Astrocyte of the cerebellum (primary cell): Measurements from ENCODE around the gene PLEKHJ1.

Experiments
- DNase-seq: peaks from one replicate; pipeline ENCODE4 v3.0.0-alpha.2; 2011; ENCODE audit warnings: low read depth
- H3K4me3 ChIP-seq: 2 replicates; pipeline ENCODE4 v1.5.1; 2011; ENCODE audit warnings: mild to moderate bottlenecking, low read depth, low read length, moderate library complexity
- CTCF ChIP-seq: IDR thresholded peaks from 2 replicates; pipeline ENCODE4 v1.5.1; 2012; ENCODE audit warnings: low read length, low read depth, moderate library complexity, mild to moderate bottlenecking; ENCODE audit errors: missing control alignments
- in situ Hi-C: cut with HindIII; loops from 2 replicates; pipeline ENCODE4 v1.10.0; 2017; ENCODE audit warnings: low sequenced_read_pairs

Gene PLEKHJ1

GRCh38 chr19:2252055-2252796 lies 16.1 kb upstream of the PLEKHJ1 start:
- in situ Hi-C loops = no loop called here
- no peak for DNase-seq
- H3K4me3 ChIP-seq = no peak overlapping the region
- no peak for TF ChIP-seq CTCF

GRCh38 chr19:2251106-2252054 lies 15.3 kb upstream of the PLEKHJ1 start:
- no peak overlapping the region for H3K4me3 ChIP-seq
- no peak for TF ChIP-seq CTCF
- DNase-seq = no peak
- in situ Hi-C loops = no loop called here

GRCh38 chr19:2250766-2251105 lies 14.6 kb upstream of the PLEKHJ1 start:
- in situ Hi-C loops = no loop called here
- no peak for DNase-seq
- H3K4me3 ChIP-seq = no peak overlapping the region
- no peak for TF ChIP-seq CTCF

GRCh38 chr19:2249880-2250765 lies 14.0 kb upstream of the PLEKHJ1 start:
- no peak for TF ChIP-seq CTCF
- H3K4me3 ChIP-seq = no peak overlapping the region
- no peak for DNase-seq
- in situ Hi-C loops = no loop called here

GRCh38 chr19:2249010-2249866 lies 13.1 kb upstream of the PLEKHJ1 start, which contains the start of gene AMH:
TSS of gene AMH (plus strand) at chr19:2249323. CDS start at chr19:2249333, 10 bp downstream.
- in situ Hi-C loops = no loop called here
- H3K4me3 ChIP-seq = no peak within 1 kb of the TSS
- no peak for DNase-seq
- no peak for TF ChIP-seq CTCF
